ENCODE measurements around the gene METTL2B. TPM values are rescaled to one million over a fixed set of nuclear protein-coding genes. Genes with fewer than 3 reads are reported as not detected.
A peak's percentile ranks its signal among the peaks of the same experiment; 100 is the strongest.
"Not testable (repeated sequence)": the region's sequence is repeated elsewhere in the genome, so short reads cannot be mapped to it uniquely, and the experiment has no call there.

Gene METTL2B
- total RNA-seq, 1 experiment from 2014 or later: 44.3 TPM

- not testable (repeated sequence) for H2BK15ac ChIP-seq (ENCODE audit: low read depth, low read length); H3K27ac ChIP-seq (ENCODE audit: insufficient read length, low read depth, low read length); H3K27me3 ChIP-seq (ENCODE audit: insufficient read depth, low read length); H4K8ac ChIP-seq (replicated peaks; ENCODE audit: insufficient read length, low read depth, low read length); H2BK120ac ChIP-seq (ENCODE audit: low read depth, low read length, poor library complexity, severe bottlenecking); H2AK5ac ChIP-seq (ENCODE audit: insufficient read length, low read length); H4K5ac ChIP-seq (ENCODE audit: insufficient read length, low read depth, low read length); H3K4ac ChIP-seq (ENCODE audit: low read depth, low read length); H3K9me3 ChIP-seq (ENCODE audit: control insufficient read depth, low read depth, low read length); DNase-seq; H3K79me2 ChIP-seq (ENCODE audit: insufficient read depth, low read length); H3K4me3 Mint-ChIP-seq; H3K4me2 ChIP-seq (ENCODE audit: insufficient read depth, insufficient read length, low read length); H3K27ac Mint-ChIP-seq; H2BK20ac ChIP-seq (ENCODE audit: low read depth, low read length, poor library complexity, severe bottlenecking); H3K18ac ChIP-seq (ENCODE audit: insufficient read length, low read depth, low read length); H2AFZ ChIP-seq (ENCODE audit: low read length); H4K91ac ChIP-seq (ENCODE audit: insufficient read length, low read depth, low read length); H3K23me2 ChIP-seq (ENCODE audit: insufficient read length, low read depth, low read length, poor library complexity, severe bottlenecking); H3K56ac ChIP-seq (ENCODE audit: insufficient read length, low read depth, low read length); H3K9me3 Mint-ChIP-seq; H3K79me1 ChIP-seq (ENCODE audit: insufficient read depth, low read depth, low read length, poor library complexity, severe bottlenecking); H3K27me3 Mint-ChIP-seq (ENCODE audit: low read depth); H2BK12ac ChIP-seq (ENCODE audit: insufficient read length, low read depth, low read length); H3K9ac ChIP-seq (ENCODE audit: extremely low read depth, insufficient read length, low read length); H3K4me1 ChIP-seq (ENCODE audit: insufficient read depth, low read length); H3K23ac ChIP-seq (ENCODE audit: insufficient read length, low read depth, low read length); H2BK5ac ChIP-seq (ENCODE audit: insufficient read length, low read length); H4K20me1 ChIP-seq (ENCODE audit: control insufficient read depth, insufficient read depth, insufficient read length); H3T11ph ChIP-seq (ENCODE audit: low read length); H3K14ac ChIP-seq (ENCODE audit: insufficient read depth, low read length)
- Mint-ChIP-seq H3K36me3 (ENCODE audit: insufficient read depth in 1 of 3, low read depth in 3 of 3) (peaks cover 14 to 67% (median 53%) of the 10 kb centered on the region in 3 experiments; a peak in 6 of 7 replicates), H3K4me1 (peaks cover 9 to 14% of the 10 kb centered on the region in 2 experiments)
- TF ChIP-seq CTCF (conservative IDR thresholded peaks at IDR 0.05): peak; percentile 52
- no CpG with 5 or more reads among the region's 7 CpGs for WGBS (ENCODE audit: extremely low coverage, insufficient read length, low lambda C conversion rate)
These were observed 60.9 kb downstream of the METTL2B start for GRCh38 chr7:128537410-128537809.

- not testable (repeated sequence) for H3K79me2 ChIP-seq (ENCODE audit: insufficient read depth, low read length); H3K4me1 ChIP-seq (ENCODE audit: insufficient read depth, low read length); H3K9me3 ChIP-seq (ENCODE audit: control insufficient read depth, low read depth, low read length); H4K5ac ChIP-seq (ENCODE audit: insufficient read length, low read depth, low read length); H3K4me3 Mint-ChIP-seq; H3K23ac ChIP-seq (ENCODE audit: insufficient read length, low read depth, low read length); H4K8ac ChIP-seq (replicated peaks; ENCODE audit: insufficient read length, low read depth, low read length); DNase-seq; H3K23me2 ChIP-seq (ENCODE audit: insufficient read length, low read depth, low read length, poor library complexity, severe bottlenecking); H3T11ph ChIP-seq (ENCODE audit: low read length); H3K27ac ChIP-seq (ENCODE audit: insufficient read length, low read depth, low read length); H3K18ac ChIP-seq (ENCODE audit: insufficient read length, low read depth, low read length); H3K9ac ChIP-seq (ENCODE audit: extremely low read depth, insufficient read length, low read length); H3K27me3 Mint-ChIP-seq (ENCODE audit: low read depth); H3K4me2 ChIP-seq (ENCODE audit: insufficient read depth, insufficient read length, low read length); H2BK120ac ChIP-seq (ENCODE audit: low read depth, low read length, poor library complexity, severe bottlenecking); H2BK5ac ChIP-seq (ENCODE audit: insufficient read length, low read length); H3K9me3 Mint-ChIP-seq; H3K14ac ChIP-seq (ENCODE audit: insufficient read depth, low read length); H2BK20ac ChIP-seq (ENCODE audit: low read depth, low read length, poor library complexity, severe bottlenecking); H4K20me1 ChIP-seq (ENCODE audit: control insufficient read depth, insufficient read depth, insufficient read length); H3K79me1 ChIP-seq (ENCODE audit: insufficient read depth, low read depth, low read length, poor library complexity, severe bottlenecking); H2AFZ ChIP-seq (ENCODE audit: low read length); H2BK12ac ChIP-seq (ENCODE audit: insufficient read length, low read depth, low read length); H2BK15ac ChIP-seq (ENCODE audit: low read depth, low read length); H3K4ac ChIP-seq (ENCODE audit: low read depth, low read length); H2AK5ac ChIP-seq (ENCODE audit: insufficient read length, low read length); H4K91ac ChIP-seq (ENCODE audit: insufficient read length, low read depth, low read length); H3K56ac ChIP-seq (ENCODE audit: insufficient read length, low read depth, low read length); H3K27ac Mint-ChIP-seq; H3K4me1 Mint-ChIP-seq; H3K27me3 ChIP-seq (ENCODE audit: insufficient read depth, low read length)
- no CpG with 5 or more reads among the region's 2 CpGs for WGBS (ENCODE audit: extremely low coverage, insufficient read length, low lambda C conversion rate)
- peaks cover 2 to 58% (median 35%) of the 10 kb centered on the region in 3 experiments; a peak in 6 of 7 replicates for H3K36me3 Mint-ChIP-seq (ENCODE audit: insufficient read depth in 1 of 3, low read depth in 3 of 3)
These were observed 66.0 kb downstream of the METTL2B start for GRCh38 chr7:128542530-128542929.

Data from H9 (cell line).